Sigmoid colon (tissue), 4 donors: ENCODE measurements around the gene ZNF189.

Experiments
- POLR2A ChIP-seq, 2 donors: fragments of 450-650 bp; IDR thresholded peaks; one replicate each; pipeline ENCODE4 v1.6.1; 2016; ENCODE audit warnings: antibody characterized with exemption in 2 of 2, mild to moderate bottlenecking in 2 of 2, moderate library complexity in 2 of 2
- POLR2AphosphoS5 ChIP-seq, 4 donors: sonication (generic); formaldehyde crosslinking; IDR thresholded peaks; one replicate each; pipeline ENCODE4 v1.6.1; 2017; ENCODE audit warnings: antibody characterized with exemption in 4 of 4
- TF ChIP-seq, protein P1 (sequence below), 4 experiments: fragments of 450-650 bp in 3 of 4; fragments of 200-600 bp in 1 of 4; IDR thresholded peaks; one replicate each; pipeline ENCODE4 v1.5.1; 2016 to 2019; ENCODE audit warnings: antibody characterized with exemption in 4 of 4, mild to moderate bottlenecking in 3 of 4, moderate library complexity in 2 of 4

DNA sequence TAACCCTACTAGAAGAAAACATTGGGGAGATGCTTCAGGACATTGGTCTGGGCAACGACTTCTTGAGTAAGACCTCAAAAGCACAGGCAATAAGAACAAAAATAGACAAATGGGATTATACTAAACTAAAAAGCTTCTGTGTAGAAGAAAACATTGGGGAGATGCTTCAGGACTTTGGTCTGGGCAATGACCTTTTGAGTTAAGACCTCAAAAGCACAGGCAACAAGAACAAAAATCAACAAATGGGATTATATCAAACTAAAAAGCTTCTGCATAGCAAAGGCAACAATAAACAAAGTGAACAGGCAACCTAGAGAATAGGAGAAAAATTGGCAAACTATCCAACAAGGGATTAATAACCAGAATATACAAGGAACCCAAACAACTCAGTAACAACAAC, 4.0 kb upstream of the ZNF189 start:
- TF ChIP-seq, protein P1, sequence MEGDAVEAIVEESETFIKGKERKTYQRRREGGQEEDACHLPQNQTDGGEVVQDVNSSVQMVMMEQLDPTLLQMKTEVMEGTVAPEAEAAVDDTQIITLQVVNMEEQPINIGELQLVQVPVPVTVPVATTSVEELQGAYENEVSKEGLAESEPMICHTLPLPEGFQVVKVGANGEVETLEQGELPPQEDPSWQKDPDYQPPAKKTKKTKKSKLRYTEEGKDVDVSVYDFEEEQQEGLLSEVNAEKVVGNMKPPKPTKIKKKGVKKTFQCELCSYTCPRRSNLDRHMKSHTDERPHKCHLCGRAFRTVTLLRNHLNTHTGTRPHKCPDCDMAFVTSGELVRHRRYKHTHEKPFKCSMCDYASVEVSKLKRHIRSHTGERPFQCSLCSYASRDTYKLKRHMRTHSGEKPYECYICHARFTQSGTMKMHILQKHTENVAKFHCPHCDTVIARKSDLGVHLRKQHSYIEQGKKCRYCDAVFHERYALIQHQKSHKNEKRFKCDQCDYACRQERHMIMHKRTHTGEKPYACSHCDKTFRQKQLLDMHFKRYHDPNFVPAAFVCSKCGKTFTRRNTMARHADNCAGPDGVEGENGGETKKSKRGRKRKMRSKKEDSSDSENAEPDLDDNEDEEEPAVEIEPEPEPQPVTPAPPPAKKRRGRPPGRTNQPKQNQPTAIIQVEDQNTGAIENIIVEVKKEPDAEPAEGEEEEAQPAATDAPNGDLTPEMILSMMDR (IDR thresholded peaks at IDR 0.05), result no peak
- TF ChIP-seq POLR2A (IDR thresholded peaks at IDR 0.05), result no peak
- TF ChIP-seq POLR2AphosphoS5 (IDR thresholded peaks at IDR 0.05), result no peak
